Ovary (tissue), 9 donors: ENCODE data around the gene VSTM1. TPM values are rescaled to one million over a fixed set of nuclear protein-coding genes. Genes with fewer than 3 reads are reported as not detected.

Experiments used
- DNase-seq, 5 donors: peaks; one replicate each; pipeline ENCODE4 v3.0.0-alpha.2; 2019 to 2020
- H3K27ac ChIP-seq, 2 donors: fragments of 200-600 bp; one replicate each; pipeline versions ENCODE4 v1.5.1 to v1.8.0; 2019 to 2022
- H3K27me3 ChIP-seq: fragments of 200-600 bp; one replicate; pipeline ENCODE4 v1.8.0; 2022
- H3K36me3 ChIP-seq: fragments of 200-600 bp; sonication (generic); one replicate; pipeline ENCODE4 v1.5.1; 2019
- H3K4me1 ChIP-seq: one replicate; pipeline ENCODE4 v1.8.1; 2013; ENCODE audit warnings: mild to moderate bottlenecking, moderate library complexity; ENCODE audit not compliant: insufficient read depth
- H3K4me3 ChIP-seq: fragments of 200-600 bp; sonication (generic); one replicate; pipeline ENCODE4 v1.5.1; 2017
- H3K9me3 ChIP-seq, 2 donors: fragments of 200-600 bp in 1 of 2; sonication (generic) in 1 of 2; one replicate each; pipeline versions ENCODE4 v1.5.1 to v1.8.1; 2013 to 2019; ENCODE audit warnings: mild to moderate bottlenecking in 1 of 2, moderate library complexity in 1 of 2
- CTCF ChIP-seq, 3 donors: fragments of 450-650 bp in 2 of 3; fragments of 200-600 bp in 1 of 3; IDR thresholded peaks; one replicate each; pipeline versions ENCODE4 v1.5.1 to v1.8.0; 2016 to 2022; ENCODE audit warnings: antibody characterized with exemption in 3 of 3, mild to moderate bottlenecking in 1 of 3
- EP300 ChIP-seq: sonication (generic); formaldehyde crosslinking; IDR thresholded peaks from one replicate; pipeline ENCODE4 v1.6.1; 2017; ENCODE audit warnings: antibody characterized with exemption
- POLR2A ChIP-seq: fragments of 450-650 bp; IDR thresholded peaks from one replicate; pipeline ENCODE4 v1.6.1; 2017; ENCODE audit warnings: antibody characterized with exemption, mild to moderate bottlenecking, moderate library complexity
- WGBS, 3 donors: extraction: QIAGEN DNeasy Blood & Tissue Kit in 1 of 3; methylation state at CpG; one replicate each; pipeline versions ENCODE4 v1.1.5 to v1.1.7; 2013 to 2017; 5-methylcytosine and 5-hydroxymethylcytosine counted together
- intact Hi-C, 4 donors: fragments of 100-400 bp; cut with DNase I; formaldehyde crosslinking; loops; one replicate each; pipeline versions ENCODE4 v1.11.0 to v1.15.1; 2022 to 2023
- polyA plus RNA-seq, 2 donors: library from polyadenylated mRNA; stranded (reverse); fragments of 200-250 nt in 1 of 2; fragments of 350-450 nt in 1 of 2; fragmentation: Illumina TruSeq in 1 of 2; extraction: RNeasy Lipid Tissue Mini Kit (QIAGEN cat#74804) in 1 of 2; gene quantifications; one replicate each; pipeline ENCODE4 v1.2.3, GENCODE V29; 2013 to 2014
- total RNA-seq, 7 donors: library from RNA; depleted of rRNA in 2 of 7; stranded (reverse); fragments of >200 nt in 2 of 7; fragmentation: NEBNext Ultra II Directional in 3 of 7; extraction: Animal tissue kit (Norgen Biotek cat#: 25700) in 3 of 7; gene quantifications; one replicate each; pipeline versions ENCODE4 v1.1.0 to v1.2.4, GENCODE V29; 2016 to 2023
- donor health status: DM: no; HTN: no; CAD: no; lungs with moderate emphysema.
- donor health status: DM: no; HTN: no; CAD: no.
- donor health status: Bipolar disorder and iron deficiency.
- donor health status: DM: yes; HTN: yes; CAD: no.
- donor health status: DM: no; HTN: no; CAD: no.
- donor health status: DM: yes; HTN: yes; CAD: no.

VSTM1 gene
- total and polyA plus RNA-seq, 9 donors = not detected

- no peak overlapping the region for H3K27ac ChIP-seq
- DNase-seq = no peak
- intact Hi-C loops = no loop called here
- H3K4me1 ChIP-seq = no peaks in the 10 kb centered on the region
- WGBS, 3 donors = 77 to 84% (median 83%) methylated on average over 8 of the region's 8 CpGs
- no peak overlapping the region for H3K4me3 ChIP-seq
- H3K27me3 ChIP-seq = no peaks in the 10 kb centered on the region
- TF ChIP-seq EP300 (no peak), CTCF (IDR thresholded peaks at IDR 0.05) (no peak), POLR2A (no peak)
- H3K9me3 ChIP-seq = no peaks in the 10 kb centered on the region
- H3K36me3 ChIP-seq = no peaks in the 10 kb centered on the region
Observed at GRCh38 chr19:54009440-54009839, 54.3 kb downstream of the VSTM1 start.

- WGBS, 3 donors = 26 to 35% (median 27%) methylated on average over 10 of the region's 10 CpGs
- H3K4me3 ChIP-seq = no peak overlapping the region
- TF ChIP-seq POLR2A = no peak
- no peaks in the 10 kb centered on the region for H3K4me1 ChIP-seq
- H3K9me3 ChIP-seq = no peaks in the 10 kb centered on the region
- no peak for DNase-seq
- no peak overlapping the region for H3K27ac ChIP-seq
- intact Hi-C loops = no loop called here
- no peaks in the 10 kb centered on the region for H3K36me3 ChIP-seq
- H3K27me3 ChIP-seq = no peaks in the 10 kb centered on the region
Observed at GRCh38 chr19:54002495-54003315, 61.0 kb downstream of the VSTM1 start.

GRCh38 chr19:54001496-54001895, 62.2 kb downstream of the VSTM1 start:
- intact Hi-C loops = no loop called here
- DNase-seq = no peak
- no peak for TF ChIP-seq POLR2A
- no peak for TF ChIP-seq CTCF (IDR thresholded peaks at IDR 0.05)
- no peak for TF ChIP-seq EP300
- H3K9me3 ChIP-seq = no peaks in the 10 kb centered on the region
- no peaks in the 10 kb centered on the region for H3K27me3 ChIP-seq
- no peaks in the 10 kb centered on the region for H3K4me1 ChIP-seq
- H3K4me3 ChIP-seq = no peak overlapping the region
- WGBS, 3 donors = 70 to 87% (median 71%) methylated on average over 2 of the region's 2 CpGs
- H3K36me3 ChIP-seq = no peaks in the 10 kb centered on the region
- no peak overlapping the region for H3K27ac ChIP-seq

GRCh38 chr19:53999694-54000093, 64.0 kb downstream of the VSTM1 start:
- no peaks in the 10 kb centered on the region for H3K9me3 ChIP-seq
- H3K36me3 ChIP-seq = no peaks in the 10 kb centered on the region
- intact Hi-C loops = no loop called here
- WGBS, 3 donors = 67 to 74% (median 73%) methylated on average over 5 of the region's 5 CpGs
- H3K27me3 ChIP-seq = no peaks in the 10 kb centered on the region
- no peaks in the 10 kb centered on the region for H3K4me1 ChIP-seq
- H3K27ac ChIP-seq = no peak overlapping the region
- DNase-seq = no peak
- no peak for TF ChIP-seq EP300
- no peak for TF ChIP-seq CTCF (IDR thresholded peaks at IDR 0.05)
- TF ChIP-seq POLR2A = no peak
- no peak overlapping the region for H3K4me3 ChIP-seq

GRCh38 chr19:53998223-53998622, 65.5 kb downstream of the VSTM1 start:
- no peak for TF ChIP-seq EP300
- TF ChIP-seq POLR2A = no peak
- TF ChIP-seq CTCF (IDR thresholded peaks at IDR 0.05) = no peak

More at GRCh38 chr19:53998223-53998622, 65.5 kb downstream of the VSTM1 start:
- Histone ChIP-seq H3K9me3 (no peaks in the 10 kb centered on the region), H3K27me3 (no peaks in the 10 kb centered on the region), H3K4me3 (no peak overlapping the region), H3K36me3 (no peaks in the 10 kb centered on the region), H3K27ac (no peak overlapping the region), H3K4me1 (no peaks in the 10 kb centered on the region)
- no peak for DNase-seq
- WGBS, 3 donors = 47 to 55% (median 48%) methylated on average over 7 of the region's 7 CpGs
- intact Hi-C loops = no loop called here
